IMR-90 (cell line): ENCODE measurements around the gene RAP1A. TPM values are rescaled to one million over a fixed set of nuclear protein-coding genes. Genes with fewer than 3 reads are reported as not detected.

Experiments used
- ATAC-seq: fragments of 200-7000 bp; cut with Tn5 transposase; 2 replicates; pipeline ENCODE4 v1.9.1; 2020; ENCODE audit warnings: low read depth, mild to moderate bottlenecking, moderate library complexity
- BruUV-seq: library from RNA; stranded (reverse); fragments of 400-500 nt; replicated peaks from 2 replicates; lab custom pipeline; 2021; lab: Mats Ljungman, UMichigan
- CTCF ChIA-PET: fragments of 300-600 bp; formaldehyde crosslinking; extraction: SDS; loops from one replicate; lab custom pipeline; 2021; ENCODE audit warnings: antibody characterized with exemption; lab: Yijun Ruan, JAX
- POLR2A ChIA-PET: fragments of 300-600 bp; sonication (Branson Sonifier 250); formaldehyde crosslinking; loops from one replicate; lab custom pipeline; 2022; ENCODE audit warnings: antibody characterized with exemption; ENCODE audit not compliant: unreplicated experiment; lab: Charles Lee
- DNase-seq: peaks from one replicate; pipeline ENCODE4 v3.0.0; 2013
- H2AFZ ChIP-seq: replicated peaks from 2 replicates; pipeline ENCODE3; 2013; ENCODE audit warnings: low read length, mild to moderate bottlenecking; ENCODE audit not compliant: poor library complexity
- H2AK5ac ChIP-seq: 2 replicates; pipeline ENCODE4 v1.6.1; 2013; ENCODE audit warnings: low read depth, low read length, inconsistent platforms
- H2AK9ac ChIP-seq: replicated peaks from 2 replicates; pipeline ENCODE3; 2013; ENCODE audit warnings: mild to moderate bottlenecking, low read depth, low read length, moderate library complexity; ENCODE audit not compliant: poor library complexity
- H2BK120ac ChIP-seq: 2 replicates; pipeline ENCODE4 v1.6.1; 2013; ENCODE audit warnings: low read depth, low read length, inconsistent platforms
- H2BK15ac ChIP-seq: 3 replicates; pipeline ENCODE4 v1.6.1; 2013; ENCODE audit warnings: low read depth, low read length, inconsistent platforms
- H2BK20ac ChIP-seq: 2 replicates; pipeline ENCODE4 v1.6.1; 2013; ENCODE audit warnings: low read depth, mild to moderate bottlenecking, inconsistent platforms, low read length, moderate library complexity
- H2BK5ac ChIP-seq: 2 replicates; pipeline ENCODE4 v1.6.1; 2013; ENCODE audit warnings: mild to moderate bottlenecking, low read depth, low read length, inconsistent platforms; ENCODE audit not compliant: poor library complexity, severe bottlenecking
- H3K14ac ChIP-seq: replicated peaks from 2 replicates; pipeline ENCODE4 v1.6.1; 2013; ENCODE audit warnings: low read depth, low read length, inconsistent platforms
- H3K18ac ChIP-seq: 2 replicates; pipeline ENCODE4 v1.6.1; 2013; ENCODE audit warnings: low read depth, low read length, control low read depth
- H3K23ac ChIP-seq: 2 replicates; pipeline ENCODE4 v1.6.1; 2013; ENCODE audit warnings: low read depth, low read length, inconsistent platforms
- H3K27ac ChIP-seq: 2 replicates; pipeline ENCODE4 v1.5.1; 2013; ENCODE audit warnings: mild to moderate bottlenecking, control low read depth, low read length; ENCODE audit not compliant: insufficient read depth
- H3K27me3 ChIP-seq: 2 replicates; pipeline ENCODE4 v1.6.1; 2013; ENCODE audit warnings: low read length; ENCODE audit not compliant: control insufficient read depth, insufficient read depth
- H3K36me3 ChIP-seq: 2 replicates; pipeline ENCODE4 v1.6.1; 2013; ENCODE audit warnings: low read length, mixed read lengths; ENCODE audit not compliant: control insufficient read depth, insufficient read depth
- H3K4ac ChIP-seq: 2 replicates; pipeline ENCODE4 v1.6.1; 2013; ENCODE audit warnings: low read depth, low read length, inconsistent platforms
- H3K4me1 ChIP-seq: 2 replicates; pipeline ENCODE4 v1.6.1; 2013; ENCODE audit warnings: low read length, mixed read lengths; ENCODE audit not compliant: control insufficient read depth, insufficient read depth
- H3K4me2 ChIP-seq: 2 replicates; pipeline ENCODE4 v1.6.1; 2013; ENCODE audit warnings: low read depth, mild to moderate bottlenecking, control low read depth, low read length, moderate library complexity
- H3K4me3 ChIP-seq: 2 replicates; pipeline ENCODE4 v1.5.1; 2013; ENCODE audit warnings: low read depth, mild to moderate bottlenecking, control low read depth, low read length, moderate library complexity; ENCODE audit not compliant: insufficient read depth
- H3K56ac ChIP-seq: 2 replicates; pipeline ENCODE4 v1.6.1; 2013; ENCODE audit warnings: low read length, inconsistent platforms; ENCODE audit not compliant: insufficient read depth; ENCODE audit errors: extremely low read depth
- H3K79me1 ChIP-seq, 2 experiments: 2 replicates each; pipeline ENCODE4 v1.6.1; 2013; ENCODE audit warnings: low read length in 2 of 2, inconsistent platforms in 1 of 2, low read depth in 1 of 2
- H3K9ac ChIP-seq: 2 replicates; pipeline ENCODE4 v1.6.1; 2013; ENCODE audit warnings: low read depth, low read length, control low read depth
- H3K9me1 ChIP-seq: 2 replicates; pipeline ENCODE4 v1.6.1; 2013; ENCODE audit warnings: low read length, inconsistent platforms; ENCODE audit not compliant: insufficient read depth
- H3K9me3 ChIP-seq: 2 replicates; pipeline ENCODE4 v1.6.1; 2013; ENCODE audit warnings: low read length; ENCODE audit not compliant: control insufficient read depth, insufficient read depth
- H4K20me1 ChIP-seq: 2 replicates; pipeline ENCODE4 v1.6.1; 2013; ENCODE audit warnings: low read length, inconsistent platforms; ENCODE audit not compliant: insufficient read depth
- H4K5ac ChIP-seq: 2 replicates; pipeline ENCODE4 v1.6.1; 2013; ENCODE audit warnings: mild to moderate bottlenecking, low read depth, low read length, control low read depth
- H4K8ac ChIP-seq, 2 experiments: 2 replicates each; pipeline ENCODE4 v1.6.1; 2013; ENCODE audit warnings: low read depth in 2 of 2, low read length in 2 of 2, control low read depth in 1 of 2, inconsistent platforms in 1 of 2
- H4K91ac ChIP-seq: 2 replicates; pipeline ENCODE4 v1.6.1; 2013; ENCODE audit warnings: low read depth, low read length, inconsistent platforms; ENCODE audit not compliant: insufficient read depth
- BHLHE40 ChIP-seq: fragments of 150-350 bp; IDR thresholded peaks from 2 replicates; pipeline ENCODE4 v1.6.1; 2016; ENCODE audit warnings: mild to moderate bottlenecking, low read depth, low read length
- CEBPB ChIP-seq: IDR thresholded peaks from 2 replicates; pipeline ENCODE4 v1.6.1; 2012; ENCODE audit warnings: low read depth, low read length, improper control_type of control experiment
- CTCF ChIP-seq: conservative IDR thresholded peaks from 2 replicates; pipeline ENCODE4 v1.5.1; 2012; ENCODE audit warnings: mild to moderate bottlenecking, low read depth, low read length, improper control_type of control experiment
- FOS ChIP-seq: fragments of 150-350 bp; IDR thresholded peaks from 2 replicates; pipeline ENCODE4 v1.6.1; 2016; ENCODE audit warnings: low read depth, low read length
- MAZ ChIP-seq: IDR thresholded peaks from 2 replicates; pipeline ENCODE4 v1.6.1; 2012; ENCODE audit warnings: low read depth, mild to moderate bottlenecking, low read length, improper control_type of control experiment, moderate library complexity, borderline replicate concordance
- MXI1 ChIP-seq: IDR thresholded peaks from 2 replicates; pipeline ENCODE4 v1.6.1; 2012; ENCODE audit warnings: low read depth, mild to moderate bottlenecking, low read length, moderate library complexity, borderline replicate concordance
- NFE2L2 ChIP-seq: fragments of 150-350 bp; IDR thresholded peaks from 2 replicates; pipeline ENCODE4 v1.6.1; 2016; ENCODE audit warnings: low read depth, mild to moderate bottlenecking, low read length
- POLR2A ChIP-seq: IDR thresholded peaks from 2 replicates; pipeline ENCODE4 v1.6.1; 2012; ENCODE audit warnings: mild to moderate bottlenecking, low read depth, low read length
- RCOR1 ChIP-seq: IDR thresholded peaks from 2 replicates; pipeline ENCODE4 v1.6.1; 2012; ENCODE audit warnings: mild to moderate bottlenecking, low read length, improper control_type of control experiment; ENCODE audit not compliant: insufficient replicate concordance
- WGBS, 2 experiments: methylation state at CpG; one replicate each; pipeline versions ENCODE4 v1.1.5 to v1.1.7; 2013; ENCODE audit warnings: missing lambda C conversion rate in 2 of 2; ENCODE audit not compliant: insufficient read length in 1 of 2; ENCODE audit errors: extremely low coverage in 2 of 2; 5-methylcytosine and 5-hydroxymethylcytosine counted together
- dilution Hi-C: fragments of 300-500 bp; cut with HindIII; formaldehyde crosslinking; loops from one replicate; pipeline ENCODE4 v1.14.3; 2018; ENCODE audit warnings: low sequenced_read_pairs; ENCODE audit not compliant: unreplicated experiment
- in situ Hi-C: fragments of 300-500 bp; cut with MboI; formaldehyde crosslinking; loops from 3 replicates; pipeline ENCODE4 v1.14.3; 2019; ENCODE audit warnings: low sequenced_read_pairs, inconsistent platforms, mixed read lengths
- intact Hi-C: fragments of 100-400 bp; cut with micrococcal nuclease; formaldehyde crosslinking; loops from 2 replicates; pipeline ENCODE4 v1.10.0; 2022
- polyA plus RNA-seq, 3 experiments: library from polyadenylated mRNA; depleted of rRNA; stranded (reverse); fragments of >200 nt; gene quantifications; 2 replicates each; pipeline ENCODE4 v1.2.3, GENCODE V29; 2012; ENCODE audit warnings: low replicate concordance in 1 of 3
- total RNA-seq: library from RNA; depleted of rRNA; stranded (reverse); fragments of >200 nt; gene quantifications from 2 replicates; pipeline ENCODE4 v1.2.3, GENCODE V29; 2012
- TF ChIP-seq, protein P1 (sequence below): fragments of 150-350 bp; IDR thresholded peaks from 2 replicates; pipeline ENCODE4 v1.6.1; 2017; ENCODE audit warnings: mild to moderate bottlenecking, antibody characterized with exemption, low read length, low read depth

The RAP1A gene
- total and polyA plus RNA-seq, 2 of the 4 experiments (the other 2 are of a cell fraction): 18.1 to 43.6 TPM

GRCh38 chr1:111742938-111743549 is 123.5 kb downstream of the RAP1A start (continued):
- no peak for TF ChIP-seq RCOR1

DNA sequence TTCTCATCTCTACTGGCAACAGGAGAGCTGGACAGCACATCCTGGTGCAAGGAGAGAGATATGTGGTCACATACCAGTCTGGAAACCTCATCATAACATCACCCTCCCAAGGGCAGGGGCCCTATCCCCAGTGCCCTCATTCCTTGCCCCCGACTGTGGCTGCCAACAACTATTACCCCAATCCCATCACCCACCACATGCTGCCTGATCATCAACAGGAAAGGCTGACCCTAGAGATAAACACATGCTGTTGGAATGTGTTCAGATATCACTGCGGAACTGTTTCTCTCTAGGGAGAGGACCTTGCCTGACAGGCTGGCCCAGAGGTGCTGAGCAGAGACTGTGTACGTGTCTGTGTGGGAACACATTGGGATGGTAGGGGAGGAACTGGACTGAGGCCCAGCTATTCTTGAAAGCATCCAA is 124.1 kb downstream of the RAP1A start:
- Histone ChIP-seq H3K9ac (no peak overlapping the region), H4K91ac (peak overlapping the region; percentile 77), H4K20me1 (peaks cover 10% of the 10 kb centered on the region; the same call in 1 of the 2 replicates), H2BK5ac (peak overlapping the region; percentile 70), H3K4me2 (peak overlapping the region; percentile 37; the same call in 1 of the 2 replicates), H3K79me1 (peaks cover 0 to 7% of the 10 kb centered on the region in 2 experiments; a peak in 1 of 4 replicates), H3K27ac (peak overlapping the region; percentile 70), H2AFZ (peak overlapping the region; percentile 73), H3K14ac (peak overlapping the region; percentile 10; the same call in 1 of the 2 replicates), H3K9me3 (no peaks in the 10 kb centered on the region), H2BK15ac (peak overlapping the region; percentile 91; the same call in 2 of the 3 replicates), H3K9me1 (peaks cover 36% of the 10 kb centered on the region), H2BK120ac (peak overlapping the region; percentile 57), H3K4me3 (no peak overlapping the region), H2AK9ac (peak overlapping the region; percentile 56), H3K4ac (peak overlapping the region; percentile 95), H3K56ac (peak overlapping the region; percentile 54; the same call in 1 of the 2 replicates), H3K27me3 (no peaks in the 10 kb centered on the region), H3K18ac (peak overlapping the region; percentile 5), H2BK20ac (peak overlapping the region; percentile 95), H3K36me3 (no peaks in the 10 kb centered on the region), H4K8ac (peak overlapping the region; percentile 36 to 56; a peak in 2 of 4 replicates), H4K5ac (peak overlapping the region; percentile 19; the same call in 1 of the 2 replicates), H3K4me1 (peaks cover 13% of the 10 kb centered on the region), H3K23ac (peak overlapping the region; percentile 91; the same call in 1 of the 2 replicates), H2AK5ac (peak overlapping the region; percentile 57)
- dilution Hi-C loops (no loop called here), in situ Hi-C loops (no loop called here), intact Hi-C loops (no loop called here)
- ChIA-PET POLR2A (no interaction called here), CTCF (interaction anchor here (2.4 to 2.5 kb wide), 2 partner anchors 29 to 262 kb away, joined by 7 to 13 read pairs; no protein-coding TSS in a partner anchor)
- ATAC-seq: peak; percentile 57
- no TSS peak for BruUV-seq
- WGBS, 2 experiments: 36% methylated on average over 1 of the region's 3 CpGs; no CpG with 5 or more reads in 1 of the 2 experiments
- TF ChIP-seq MXI1 (peak; percentile 63; the same call in 1 of the 2 replicates), FOS (0 out of 2 replicates have a peak, but pooled peaks have one; percentile 32), POLR2A (peak; percentile 5; the same call in 1 of the 2 replicates), MAZ (peak; percentile 84; the same call in 1 of the 2 replicates), CEBPB (peak; percentile 50; the same call in 1 of the 2 replicates), NFE2L2 (no peak), BHLHE40 (peak; percentile 71), CTCF (no peak), RCOR1 (peak; percentile 86)
- TF ChIP-seq, protein P1, sequence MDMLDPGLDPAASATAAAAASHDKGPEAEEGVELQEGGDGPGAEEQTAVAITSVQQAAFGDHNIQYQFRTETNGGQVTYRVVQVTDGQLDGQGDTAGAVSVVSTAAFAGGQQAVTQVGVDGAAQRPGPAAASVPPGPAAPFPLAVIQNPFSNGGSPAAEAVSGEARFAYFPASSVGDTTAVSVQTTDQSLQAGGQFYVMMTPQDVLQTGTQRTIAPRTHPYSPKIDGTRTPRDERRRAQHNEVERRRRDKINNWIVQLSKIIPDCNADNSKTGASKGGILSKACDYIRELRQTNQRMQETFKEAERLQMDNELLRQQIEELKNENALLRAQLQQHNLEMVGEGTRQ: peak; percentile 37; the same call in 1 of the 2 replicates
- DNase-seq: peak; percentile 84
